Activated naive CD4-positive, alpha-beta T cell treated with anti-CD3 and anti-CD28 coated beads, Interleukin-2, amount 50 U/mL, for 24 hours (primary cell): ENCODE data around the gene ATXN10.
"Not testable (repeated sequence)": the region's sequence is repeated elsewhere in the genome, so short reads cannot be mapped to it uniquely, and the experiment has no call there.

Source experiments
- H3K27ac Mint-ChIP-seq: one replicate; pipeline ENCODE4 v1.8.0; 2021; ENCODE audit warnings: mild to moderate bottlenecking, mixed read lengths
- H3K27me3 Mint-ChIP-seq: one replicate; pipeline ENCODE4 v1.8.0; 2021; ENCODE audit warnings: mixed read lengths
- H3K36me3 Mint-ChIP-seq: one replicate; pipeline ENCODE4 v1.8.0; 2021; ENCODE audit warnings: mixed read lengths
- H3K4me1 Mint-ChIP-seq: one replicate; pipeline ENCODE4 v1.8.0; 2021; ENCODE audit warnings: mixed read lengths
- H3K4me3 Mint-ChIP-seq: one replicate; pipeline ENCODE4 v1.8.0; 2021; ENCODE audit warnings: mild to moderate bottlenecking, mixed read lengths
- H3K9me3 Mint-ChIP-seq: one replicate; pipeline ENCODE4 v1.8.0; 2021; ENCODE audit warnings: mixed read lengths

ATXN10 gene

GRCh38 chr22:45671783-45672563, at the start of gene ATXN10:
Gene ATXN10 (plus strand): TSS chr22:45671834. CDS start chr22:45672064, 230 bp downstream.
- H3K4me1 Mint-ChIP-seq: peaks cover 42% of the 10 kb centered on the region
- H3K27ac Mint-ChIP-seq: peak within 1 kb of the TSS; percentile 95
- H3K4me3 Mint-ChIP-seq: peak within 1 kb of the TSS; percentile 96
- peaks cover 2% of the 10 kb centered on the region for H3K27me3 Mint-ChIP-seq
- peaks cover 4% of the 10 kb centered on the region for H3K9me3 Mint-ChIP-seq
- peaks cover 11% of the 10 kb centered on the region for H3K36me3 Mint-ChIP-seq

GRCh38 chr22:45621836-45622600, 49.6 kb upstream of the ATXN10 start:
- Mint-ChIP-seq H3K27me3 (no peaks in the 10 kb centered on the region), H3K36me3 (no peaks in the 10 kb centered on the region), H3K4me3 (no peak overlapping the region), H3K9me3 (no peaks in the 10 kb centered on the region), H3K27ac (no peak overlapping the region), H3K4me1 (no peaks in the 10 kb centered on the region)

- H3K9me3 Mint-ChIP-seq, H3K27me3 Mint-ChIP-seq, H3K36me3 Mint-ChIP-seq, H3K4me3 Mint-ChIP-seq, H3K4me1 Mint-ChIP-seq: not testable (repeated sequence)
- H3K27ac Mint-ChIP-seq: peak overlapping the region; percentile 1
Measured at GRCh38 chr22:45623464-45624145, 48.0 kb upstream of the ATXN10 start.

- no peak overlapping the region for H3K27ac Mint-ChIP-seq
- H3K4me1 Mint-ChIP-seq: no peaks in the 10 kb centered on the region
- peaks cover 7% of the 10 kb centered on the region for H3K27me3 Mint-ChIP-seq
- H3K9me3 Mint-ChIP-seq: no peaks in the 10 kb centered on the region
- H3K4me3 Mint-ChIP-seq: no peak overlapping the region
- no peaks in the 10 kb centered on the region for H3K36me3 Mint-ChIP-seq
Measured at GRCh38 chr22:45626198-45626651, 45.4 kb upstream of the ATXN10 start.

- H3K9me3 Mint-ChIP-seq: no peaks in the 10 kb centered on the region
- H3K27ac Mint-ChIP-seq: no peak overlapping the region
- H3K36me3 Mint-ChIP-seq: no peaks in the 10 kb centered on the region
- no peaks in the 10 kb centered on the region for H3K4me1 Mint-ChIP-seq
- H3K4me3 Mint-ChIP-seq: no peak overlapping the region
- H3K27me3 Mint-ChIP-seq: peaks cover 14% of the 10 kb centered on the region
Measured at GRCh38 chr22:45627489-45628233, 44.0 kb upstream of the ATXN10 start.

- Mint-ChIP-seq H3K36me3 (no peaks in the 10 kb centered on the region), H3K27me3 (peaks cover 15% of the 10 kb centered on the region), H3K4me1 (no peaks in the 10 kb centered on the region)
Measured at GRCh38 chr22:45628515-45628914, 43.1 kb upstream of the ATXN10 start.

GRCh38 chr22:45629469-45630089, 42.1 kb upstream of the ATXN10 start:
- Mint-ChIP-seq H3K36me3 (no peaks in the 10 kb centered on the region), H3K27ac (no peak overlapping the region), H3K4me1 (no peaks in the 10 kb centered on the region), H3K27me3 (peaks cover 16% of the 10 kb centered on the region), H3K4me3 (no peak overlapping the region), H3K9me3 (no peaks in the 10 kb centered on the region)

More at GRCh38 chr22:45628515-45628914, 43.1 kb upstream of the ATXN10 start:
- H3K4me3 Mint-ChIP-seq: no peak overlapping the region
- no peaks in the 10 kb centered on the region for H3K9me3 Mint-ChIP-seq
- no peak overlapping the region for H3K27ac Mint-ChIP-seq

- H3K4me1 Mint-ChIP-seq: no peaks in the 10 kb centered on the region
- peaks cover 16% of the 10 kb centered on the region for H3K27me3 Mint-ChIP-seq
- H3K27ac Mint-ChIP-seq: no peak overlapping the region
- no peak overlapping the region for H3K4me3 Mint-ChIP-seq
- H3K36me3 Mint-ChIP-seq: no peaks in the 10 kb centered on the region
- H3K9me3 Mint-ChIP-seq: no peaks in the 10 kb centered on the region
Measured at GRCh38 chr22:45630436-45630835, 41.2 kb upstream of the ATXN10 start.

GRCh38 chr22:45631140-45631840, 40.3 kb upstream of the ATXN10 start:
- H3K4me1 Mint-ChIP-seq: no peaks in the 10 kb centered on the region
- H3K27ac Mint-ChIP-seq: no peak overlapping the region
- no peak overlapping the region for H3K4me3 Mint-ChIP-seq
- H3K27me3 Mint-ChIP-seq: peaks cover 16% of the 10 kb centered on the region
- H3K36me3 Mint-ChIP-seq: no peaks in the 10 kb centered on the region
- no peaks in the 10 kb centered on the region for H3K9me3 Mint-ChIP-seq

GRCh38 chr22:45631841-45632238, 39.8 kb upstream of the ATXN10 start:
- Mint-ChIP-seq H3K27me3 (peaks cover 19% of the 10 kb centered on the region), H3K27ac (no peak overlapping the region), H3K36me3 (no peaks in the 10 kb centered on the region), H3K9me3 (no peaks in the 10 kb centered on the region), H3K4me3 (no peak overlapping the region), H3K4me1 (no peaks in the 10 kb centered on the region)

- Mint-ChIP-seq H3K36me3 (no peaks in the 10 kb centered on the region), H3K4me3 (no peak overlapping the region), H3K27ac (no peak overlapping the region), H3K27me3 (peaks cover 24% of the 10 kb centered on the region), H3K9me3 (no peaks in the 10 kb centered on the region), H3K4me1 (no peaks in the 10 kb centered on the region)
Measured at GRCh38 chr22:45632791-45633515, 38.7 kb upstream of the ATXN10 start.

- H3K36me3 Mint-ChIP-seq: no peaks in the 10 kb centered on the region
- H3K4me3 Mint-ChIP-seq: no peak overlapping the region
- H3K9me3 Mint-ChIP-seq: no peaks in the 10 kb centered on the region
- peaks cover 24% of the 10 kb centered on the region for H3K27me3 Mint-ChIP-seq
- H3K4me1 Mint-ChIP-seq: no peaks in the 10 kb centered on the region
- H3K27ac Mint-ChIP-seq: no peak overlapping the region
Measured at GRCh38 chr22:45636683-45637082, 35.0 kb upstream of the ATXN10 start.

GRCh38 chr22:45638197-45638596, 33.4 kb upstream of the ATXN10 start:
- no peaks in the 10 kb centered on the region for H3K4me1 Mint-ChIP-seq
- H3K4me3 Mint-ChIP-seq: no peak overlapping the region
- H3K36me3 Mint-ChIP-seq: no peaks in the 10 kb centered on the region
- H3K27ac Mint-ChIP-seq: no peak overlapping the region
- peaks cover 22% of the 10 kb centered on the region for H3K27me3 Mint-ChIP-seq
- no peaks in the 10 kb centered on the region for H3K9me3 Mint-ChIP-seq
